K562 (cell line): Measurements from ENCODE around the gene LPIN1.

Experiments used
- ARID2 ChIP-seq: fragments of 450-650 bp; IDR thresholded peaks from 2 replicates; pipeline ENCODE4 v1.6.1; 2017; ENCODE audit warnings: antibody characterized with exemption, mild to moderate bottlenecking
- JUNB ChIP-seq: fragments of 450-650 bp; formaldehyde crosslinking; conservative IDR thresholded peaks from 2 replicates; pipeline ENCODE4 v1.4.0; 2020; ENCODE audit warnings: mild to moderate bottlenecking
- MEF2D ChIP-seq: conservative IDR thresholded peaks from 2 replicates; pipeline ENCODE4 v1.6.1; 2016; ENCODE audit warnings: low read depth, missing genetic modification characterization, missing compliant biosample characterization
- RHOXF2B ChIP-seq: fragments of 250-450 bp; sonication (Bioruptor Pico); conservative IDR thresholded peaks from 2 replicates; pipeline ENCODE4 v1.5.1; 2021
- TF ChIP-seq, protein P1 (sequence below), 3 experiments: IDR thresholded peaks in 2 of 3; conservative IDR thresholded peaks in 1 of 3; 2 replicates each; pipeline ENCODE4 v1.5.1; 2011 to 2012; ENCODE audit warnings: low read length in 3 of 3, mild to moderate bottlenecking in 3 of 3, control low read depth in 2 of 3, improper control_type of control experiment in 1 of 3, inconsistent platforms in 1 of 3, low read depth in 1 of 3, mixed read lengths in 1 of 3, moderate library complexity in 1 of 3; ENCODE audit not compliant: insufficient read depth in 2 of 3

DNA sequence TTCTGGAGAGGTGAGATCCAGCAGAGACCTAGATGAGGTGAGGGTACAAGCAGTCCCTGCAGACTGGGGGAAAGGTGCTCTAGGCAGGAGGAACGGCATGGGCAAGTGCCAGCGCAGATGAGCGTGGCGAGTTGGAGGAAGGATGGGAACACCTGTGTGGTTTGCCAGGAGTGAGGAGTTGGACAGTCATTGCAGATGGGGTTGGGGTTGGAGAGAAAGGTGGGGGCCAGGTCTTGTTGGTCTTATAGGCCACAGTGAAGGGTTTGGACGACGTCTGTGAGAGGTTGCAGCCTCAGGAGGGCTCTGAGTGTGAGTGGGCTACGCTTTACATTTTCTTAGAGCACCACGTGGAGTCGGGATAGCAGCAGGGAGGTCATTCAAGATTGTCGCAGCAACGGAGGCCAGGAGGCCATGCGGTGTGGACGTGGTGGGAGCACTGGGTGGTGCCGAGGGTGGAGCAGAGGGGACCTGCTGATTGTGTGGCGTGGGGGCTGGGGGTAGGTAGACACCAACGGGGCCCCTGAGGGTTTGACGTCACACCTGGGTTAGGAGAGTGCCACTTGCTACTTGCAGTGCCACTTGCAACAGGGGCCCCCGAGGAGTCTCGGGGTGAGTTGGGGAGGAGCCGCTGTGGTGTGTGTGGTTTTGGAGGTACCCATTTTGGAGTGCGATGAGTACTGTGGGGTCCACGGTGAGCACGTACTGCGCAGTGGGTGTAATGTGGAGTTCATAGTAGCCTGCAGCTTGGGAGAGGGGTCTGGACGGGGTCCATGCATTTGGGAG is 66.2 kb downstream of the LPIN1 start:
- TF ChIP-seq RHOXF2B (CRISPR knock-in tag) (no peak), ARID2 (no peak), MEF2D (no peak), JUNB (no peak)
- TF ChIP-seq, protein P1, sequence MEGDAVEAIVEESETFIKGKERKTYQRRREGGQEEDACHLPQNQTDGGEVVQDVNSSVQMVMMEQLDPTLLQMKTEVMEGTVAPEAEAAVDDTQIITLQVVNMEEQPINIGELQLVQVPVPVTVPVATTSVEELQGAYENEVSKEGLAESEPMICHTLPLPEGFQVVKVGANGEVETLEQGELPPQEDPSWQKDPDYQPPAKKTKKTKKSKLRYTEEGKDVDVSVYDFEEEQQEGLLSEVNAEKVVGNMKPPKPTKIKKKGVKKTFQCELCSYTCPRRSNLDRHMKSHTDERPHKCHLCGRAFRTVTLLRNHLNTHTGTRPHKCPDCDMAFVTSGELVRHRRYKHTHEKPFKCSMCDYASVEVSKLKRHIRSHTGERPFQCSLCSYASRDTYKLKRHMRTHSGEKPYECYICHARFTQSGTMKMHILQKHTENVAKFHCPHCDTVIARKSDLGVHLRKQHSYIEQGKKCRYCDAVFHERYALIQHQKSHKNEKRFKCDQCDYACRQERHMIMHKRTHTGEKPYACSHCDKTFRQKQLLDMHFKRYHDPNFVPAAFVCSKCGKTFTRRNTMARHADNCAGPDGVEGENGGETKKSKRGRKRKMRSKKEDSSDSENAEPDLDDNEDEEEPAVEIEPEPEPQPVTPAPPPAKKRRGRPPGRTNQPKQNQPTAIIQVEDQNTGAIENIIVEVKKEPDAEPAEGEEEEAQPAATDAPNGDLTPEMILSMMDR (IDR thresholded peaks at IDR 0.05 in 2 of 3, conservative IDR thresholded peaks at IDR 0.05 in 1 of 3; ENCODE audit: insufficient read depth in 2 of 3, low read depth in 1 of 3, low read length in 3 of 3) = no peak
